ENCODE data around the gene CDKL5.

Gene CDKL5

GRCh38 chrX:18461431-18461830 is 36.0 kb downstream of the CDKL5 start:
- DNase-seq, result no peak

- no peak for DNase-seq
These were observed 39.1 kb downstream of the CDKL5 start for GRCh38 chrX:18464499-18464898.

- DNase-seq, result no peak
These were observed 39.6 kb downstream of the CDKL5 start for GRCh38 chrX:18465051-18465450.

DNA sequence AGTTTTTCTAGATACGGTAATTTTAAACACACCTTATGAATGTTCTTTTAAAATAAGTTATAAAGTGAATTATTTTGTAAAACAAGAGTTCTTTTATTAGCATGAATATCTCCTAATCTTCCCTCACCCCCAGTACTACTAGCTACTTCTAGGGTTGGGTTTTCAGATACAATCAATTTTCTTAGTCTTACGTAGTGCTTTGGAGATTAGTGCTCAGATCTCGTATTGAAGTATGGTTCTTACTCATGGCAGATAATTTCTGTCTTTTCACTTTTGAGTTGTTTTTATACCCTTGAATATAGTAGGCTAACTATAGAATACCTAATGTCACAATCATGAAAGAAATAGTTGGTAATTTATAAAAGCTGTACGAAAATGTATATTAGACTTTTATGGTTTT is 43.2 kb downstream of the CDKL5 start:
- no peak for DNase-seq

DNA sequence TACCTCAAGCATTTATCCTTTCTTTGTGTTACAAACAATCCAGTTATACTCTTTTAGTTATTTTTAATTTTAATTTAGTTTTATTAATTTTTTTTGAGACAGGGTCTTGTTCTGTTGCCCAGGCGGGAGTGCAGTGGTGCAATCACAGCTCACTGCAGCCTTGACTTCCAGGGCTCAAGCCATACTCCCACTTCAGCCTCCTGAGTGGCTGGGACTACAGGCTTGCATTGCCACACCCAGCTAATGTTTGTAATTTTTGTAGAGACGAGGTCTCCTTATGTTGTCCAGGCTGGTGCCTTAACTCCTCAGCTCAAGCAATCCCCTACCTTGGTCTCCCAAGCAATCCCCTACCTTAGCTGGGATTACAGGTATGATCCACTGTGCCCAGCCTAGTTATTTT is 45.9 kb downstream of the CDKL5 start:
- no peak for DNase-seq

GRCh38 chrX:18490806-18491555 is 65.6 kb downstream of the CDKL5 start:
- DNase-seq, result no peak

- DNase-seq, result no peak
These were observed 66.4 kb downstream of the CDKL5 start for GRCh38 chrX:18491587-18492340.

- DNase-seq, result no peak
These were observed 109.5 kb downstream of the CDKL5 start for GRCh38 chrX:18534949-18535348.

DNA sequence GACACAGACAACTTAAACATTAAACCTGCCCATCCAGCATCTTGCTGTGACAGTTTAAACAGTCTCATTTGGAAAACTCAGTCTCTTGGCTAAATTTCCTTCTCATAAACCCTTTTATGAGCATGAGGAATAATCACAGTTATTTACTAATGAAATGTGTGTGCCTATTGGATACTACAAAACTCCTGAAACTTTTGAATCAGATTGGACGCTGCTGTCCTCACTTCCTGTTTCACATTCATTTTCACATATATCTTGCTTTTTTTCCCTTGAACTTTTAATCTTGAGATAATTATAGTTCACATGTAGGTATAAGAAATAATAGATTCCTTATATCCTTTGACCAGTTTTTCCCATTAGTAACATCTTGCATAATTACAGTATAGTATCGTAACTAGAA is 111.7 kb downstream of the CDKL5 start:
- DNase-seq, result no peak

GRCh38 chrX:18537524-18537923 is 112.1 kb downstream of the CDKL5 start:
- DNase-seq, result no peak

DNA sequence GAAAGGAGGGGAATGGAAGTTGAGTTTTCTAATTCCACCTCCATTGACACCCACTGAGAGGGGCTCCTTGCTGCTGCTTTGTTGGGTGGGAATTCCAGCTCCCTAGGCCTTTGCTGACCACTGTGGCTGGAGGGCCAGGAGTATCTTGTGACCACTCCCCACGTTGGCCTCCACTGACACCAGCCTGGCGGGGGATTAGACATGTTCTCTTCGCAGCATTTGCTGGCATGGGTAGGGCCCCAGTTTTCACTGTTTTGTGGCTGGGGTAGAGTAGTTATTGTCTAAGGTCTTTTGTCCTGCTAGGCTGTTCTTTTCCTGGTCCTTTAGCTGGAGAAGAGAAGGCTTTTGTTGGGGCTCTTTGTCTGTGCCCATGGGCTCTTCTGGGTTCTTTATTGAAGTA is 116.7 kb downstream of the CDKL5 start:
- DNase-seq, result no peak

GRCh38 chrX:18542905-18543304 is 117.5 kb downstream of the CDKL5 start:
- DNase-seq, result no peak

DNA sequence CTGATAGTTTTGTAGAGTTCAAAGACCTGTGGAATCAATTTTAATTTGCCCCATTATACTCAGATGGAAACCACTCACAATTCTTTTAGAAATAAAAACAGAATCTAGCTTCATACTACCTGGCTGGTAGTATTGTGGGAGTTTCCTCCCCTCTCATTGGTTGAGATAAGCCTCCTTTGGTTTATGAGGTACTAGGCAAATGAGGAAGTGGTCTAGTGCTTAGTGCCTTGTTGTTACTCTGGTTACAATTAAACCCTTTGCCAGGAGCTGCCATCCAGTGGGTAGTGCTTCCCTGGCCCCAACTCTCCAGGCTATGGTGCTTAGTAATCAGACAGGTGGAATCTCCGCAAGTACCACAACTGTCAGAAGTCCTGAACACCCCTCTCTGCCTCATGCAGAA is 118.3 kb downstream of the CDKL5 start:
- no peak for DNase-seq

GRCh38 chrX:18545771-18546170 is 120.4 kb downstream of the CDKL5 start:
- no peak for DNase-seq

GRCh38 chrX:18548996-18549395 is 123.6 kb downstream of the CDKL5 start:
- DNase-seq, result no peak

DNA sequence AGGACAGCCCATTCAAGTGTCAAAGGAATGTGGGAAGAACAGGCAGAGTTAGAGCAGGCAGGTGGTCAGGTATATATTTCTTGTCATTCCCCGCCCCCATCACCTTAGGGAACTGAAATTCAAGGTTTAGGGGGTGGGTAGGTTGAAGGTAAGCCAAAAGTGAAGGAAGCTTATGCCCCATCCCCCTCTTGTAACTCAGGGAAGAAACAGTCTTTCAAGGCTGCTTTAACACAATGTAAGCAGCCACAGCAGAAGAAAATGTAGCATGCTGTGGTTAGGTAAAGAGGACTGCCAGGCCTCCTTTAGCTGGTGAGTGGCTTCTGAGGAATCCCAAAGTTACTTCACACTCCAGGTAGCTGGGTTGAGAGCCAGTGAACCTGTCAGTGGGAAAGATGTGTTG is 124.2 kb downstream of the CDKL5 start:
- DNase-seq, result no peak

GRCh38 chrX:18557879-18558278 is 132.5 kb downstream of the CDKL5 start:
- no peak for DNase-seq

DNA sequence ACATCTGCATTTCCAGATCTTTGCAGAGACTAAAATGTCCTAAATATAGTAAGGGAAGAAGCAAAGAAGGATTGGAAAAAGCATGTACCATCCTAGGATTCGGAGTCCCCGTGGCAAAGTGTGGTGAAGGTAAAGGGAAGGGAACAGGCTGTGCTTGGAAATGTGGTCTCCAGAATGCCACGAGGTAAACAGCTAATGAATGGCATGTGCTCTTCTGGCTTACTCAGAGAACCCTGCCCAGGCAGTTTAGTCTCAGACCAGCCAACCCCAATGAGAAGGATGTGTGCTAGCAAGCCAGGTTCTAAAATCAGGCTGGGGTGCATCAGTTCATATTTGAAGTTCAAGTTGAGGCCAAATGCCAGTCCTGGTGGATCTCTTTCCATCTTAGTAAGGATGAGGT is 133.4 kb downstream of the CDKL5 start:
- DNase-seq, result no peak

DNA sequence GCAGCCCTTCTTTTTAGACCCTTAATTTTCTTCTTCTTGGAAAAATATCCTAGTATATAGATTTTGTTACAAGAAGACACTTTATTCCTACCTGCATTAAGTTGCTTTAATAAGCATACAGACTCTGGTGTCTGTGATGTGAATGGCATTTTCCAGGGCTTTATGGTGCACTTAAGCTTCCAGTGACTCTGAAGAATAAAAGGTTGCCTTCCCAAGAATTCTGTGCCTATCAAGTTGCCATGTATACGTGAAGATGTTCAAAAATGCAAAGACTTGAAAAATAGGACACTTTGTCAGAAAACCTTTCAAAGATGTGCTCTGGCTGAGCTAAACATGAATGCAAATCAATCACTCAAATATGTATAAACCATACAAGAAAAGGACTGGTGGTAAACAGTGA is 135.6 kb downstream of the CDKL5 start:
- no peak for DNase-seq

- no peak for DNase-seq
These were observed 140.3 kb downstream of the CDKL5 start for GRCh38 chrX:18565727-18566126.

DNA sequence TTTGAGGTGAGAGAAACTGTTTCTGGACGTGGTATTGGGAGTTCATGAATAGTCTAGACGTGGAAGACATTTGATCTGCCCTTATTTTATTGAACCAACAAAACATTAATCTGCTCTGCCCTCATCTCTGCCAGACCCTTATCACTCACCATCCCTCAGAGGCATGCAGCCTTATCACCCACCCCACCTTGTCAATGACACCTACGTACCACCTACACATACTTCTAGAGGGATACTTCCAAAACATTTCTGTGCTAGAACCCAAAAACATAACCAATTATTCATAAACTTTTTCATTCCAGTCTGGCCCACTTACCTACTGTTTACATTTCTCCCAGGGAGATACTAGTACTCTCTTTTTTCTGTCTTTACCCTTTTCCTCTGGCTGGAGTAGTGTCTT is 141.3 kb downstream of the CDKL5 start:
- DNase-seq, result no peak

- no peak for DNase-seq
These were observed 148.1 kb downstream of the CDKL5 start for GRCh38 chrX:18573556-18573955.

DNA sequence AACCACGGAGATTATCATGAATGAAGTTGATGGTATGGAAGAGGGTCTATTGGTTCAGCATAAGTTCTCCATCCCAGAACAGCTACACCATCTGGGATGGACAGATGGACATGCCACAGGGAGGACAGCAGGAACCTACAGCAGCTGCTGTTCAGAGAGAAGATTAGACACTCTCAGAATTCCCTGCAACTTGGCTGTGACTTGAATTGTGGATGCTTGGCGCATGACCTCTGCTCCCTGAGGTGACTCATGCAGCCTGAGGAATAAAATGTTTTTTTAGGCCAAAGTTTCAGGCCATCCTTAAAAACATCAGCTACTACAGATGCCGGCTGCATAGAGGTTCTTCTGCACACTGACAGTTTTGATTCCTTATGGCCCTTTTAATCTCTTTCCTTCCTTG is 149.2 kb downstream of the CDKL5 start:
- DNase-seq, result no peak

DNA sequence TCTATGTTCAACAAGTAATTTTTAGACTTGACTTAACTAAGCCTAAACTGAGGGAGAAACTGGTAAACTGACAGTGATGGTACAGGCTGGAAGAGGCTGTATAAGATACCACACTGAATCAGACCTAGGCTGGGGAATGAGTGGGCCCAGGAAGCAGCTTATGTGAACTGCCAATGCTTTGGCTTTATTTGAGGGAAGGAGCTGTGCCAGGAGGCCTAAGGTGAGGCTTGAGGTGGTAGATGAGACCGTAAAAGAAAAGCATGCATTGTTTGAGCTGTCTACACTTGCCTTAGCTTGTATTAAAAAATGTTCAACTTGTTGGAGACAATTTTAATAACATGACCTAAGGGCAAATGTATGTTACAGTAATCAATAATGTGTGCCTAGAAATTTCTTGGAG is 150.3 kb downstream of the CDKL5 start:
- no peak for DNase-seq

- no peak for DNase-seq
These were observed 152.0 kb downstream of the CDKL5 start for GRCh38 chrX:18577400-18577799.
